HG02588 (cell line): ENCODE data around the gene OR51D1.
A peak's percentile ranks its signal among the peaks of the same experiment; 100 is the strongest.

Source experiments
- ATAC-seq: cut with Tn5 transposase; IDR thresholded peaks from one replicate; pipeline ENCODE4 v1.9.1; 2021; ENCODE audit warnings: mild to moderate bottlenecking, moderate library complexity; ENCODE audit not compliant: unreplicated experiment

The OR51D1 gene, protein sequence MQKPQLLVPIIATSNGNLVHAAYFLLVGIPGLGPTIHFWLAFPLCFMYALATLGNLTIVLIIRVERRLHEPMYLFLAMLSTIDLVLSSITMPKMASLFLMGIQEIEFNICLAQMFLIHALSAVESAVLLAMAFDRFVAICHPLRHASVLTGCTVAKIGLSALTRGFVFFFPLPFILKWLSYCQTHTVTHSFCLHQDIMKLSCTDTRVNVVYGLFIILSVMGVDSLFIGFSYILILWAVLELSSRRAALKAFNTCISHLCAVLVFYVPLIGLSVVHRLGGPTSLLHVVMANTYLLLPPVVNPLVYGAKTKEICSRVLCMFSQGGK

DNA sequence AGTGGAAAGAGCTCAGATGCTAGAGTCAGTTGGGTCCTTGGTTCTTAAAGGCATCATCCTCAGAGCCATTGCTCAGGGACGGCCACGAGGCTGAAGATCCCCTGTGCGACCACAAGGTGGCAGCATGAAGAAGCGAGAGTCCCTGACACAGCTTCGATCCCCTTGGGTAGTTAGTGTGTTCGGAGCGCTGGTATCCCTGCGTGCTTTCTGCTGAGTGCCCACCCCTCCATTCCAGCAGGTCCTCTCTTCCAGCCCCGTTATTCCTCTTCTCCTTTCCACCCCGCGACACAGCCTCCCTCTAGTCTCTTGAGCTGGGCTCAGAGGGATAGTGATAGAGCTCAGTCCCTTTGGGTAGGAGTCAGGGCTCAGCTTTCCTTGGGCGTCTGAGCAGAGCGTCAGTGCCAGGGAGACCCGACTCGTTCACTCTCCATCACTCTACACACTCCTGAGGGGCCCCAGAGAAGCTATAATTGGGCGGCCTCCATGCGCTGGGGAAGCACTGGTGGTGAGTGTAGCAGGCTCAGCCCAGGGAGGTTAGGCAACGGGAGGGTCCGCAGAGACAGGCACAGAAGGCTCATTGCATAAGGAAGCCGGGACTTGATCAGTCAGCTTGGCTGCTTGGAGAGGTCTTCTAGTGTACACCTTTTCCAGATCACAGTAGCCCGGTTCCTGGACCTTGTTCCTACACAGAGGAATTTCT lies at the start of gene OR51D1:
TSS of gene OR51D1 (plus strand) at position 516 of the 700 bp plus-strand sequence. CDS start 2,314 bp downstream, outside the sequence.
- ATAC-seq: peak; percentile 93

DNA sequence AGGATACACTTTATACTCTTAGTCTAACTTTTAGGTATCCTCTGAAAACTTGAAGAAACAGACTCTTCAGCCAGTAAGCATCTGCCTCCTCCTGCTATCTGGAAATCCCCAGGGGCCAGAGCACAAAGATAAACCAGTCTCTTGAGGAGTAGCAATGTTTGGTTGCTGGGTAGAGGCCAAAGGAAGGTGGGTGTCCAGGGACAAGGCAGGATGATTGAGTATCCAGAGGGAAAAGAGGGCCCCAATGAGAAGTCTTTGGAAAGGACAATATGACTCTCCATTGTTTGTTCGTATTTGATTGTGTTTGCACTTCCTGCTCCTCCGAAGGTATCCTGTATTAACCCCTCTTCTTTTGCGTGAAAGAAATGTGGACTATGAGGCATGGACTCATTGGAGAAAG lies 48.3 kb upstream of the OR51D1 start:
- ATAC-seq: no peak

DNA sequence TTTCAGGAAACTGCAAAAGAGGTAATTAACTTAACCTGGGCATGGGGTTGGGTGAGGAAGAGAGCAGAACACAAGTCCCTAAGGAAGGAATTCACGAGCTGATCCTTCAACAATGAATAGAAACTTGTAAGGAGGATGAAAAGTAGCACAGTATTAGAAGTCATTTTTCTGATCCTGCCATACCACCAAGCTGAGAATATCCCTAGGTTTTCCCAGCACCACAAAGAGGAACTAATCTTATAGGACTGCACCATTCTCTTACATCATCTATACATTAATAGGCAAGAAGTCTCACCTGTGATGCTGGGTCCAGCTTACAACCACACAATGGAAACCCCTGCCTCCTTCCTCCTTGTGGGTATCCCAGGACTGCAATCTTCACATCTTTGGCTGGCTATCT lies 43.5 kb upstream of the OR51D1 start, which contains the start of gene OR52I1:
TSS of gene OR52I1 (plus strand) at position 301 of the 400 bp plus-strand sequence. CDS start at position 301, 0 bp downstream.
- no peak for ATAC-seq

DNA sequence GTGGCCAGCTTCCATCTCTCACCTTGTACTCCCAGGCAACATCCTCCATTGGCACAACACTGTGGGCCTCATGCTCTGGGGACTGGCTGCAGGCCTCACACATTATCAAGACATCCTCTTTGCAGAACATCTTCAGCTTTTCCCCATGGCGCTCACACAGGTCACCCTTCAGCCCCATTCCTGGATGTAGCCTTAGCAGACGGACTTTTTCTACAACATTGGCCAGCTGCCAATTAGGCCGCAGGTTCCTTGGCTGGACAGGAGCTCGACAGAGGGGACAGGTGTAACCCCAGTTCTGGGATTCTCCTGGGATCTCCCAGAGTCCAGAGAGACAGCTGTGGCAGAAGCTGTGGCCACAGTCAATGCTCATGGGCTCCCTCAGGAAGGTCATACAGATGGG lies 32.2 kb upstream of the OR51D1 start:
- ATAC-seq: no peak

DNA sequence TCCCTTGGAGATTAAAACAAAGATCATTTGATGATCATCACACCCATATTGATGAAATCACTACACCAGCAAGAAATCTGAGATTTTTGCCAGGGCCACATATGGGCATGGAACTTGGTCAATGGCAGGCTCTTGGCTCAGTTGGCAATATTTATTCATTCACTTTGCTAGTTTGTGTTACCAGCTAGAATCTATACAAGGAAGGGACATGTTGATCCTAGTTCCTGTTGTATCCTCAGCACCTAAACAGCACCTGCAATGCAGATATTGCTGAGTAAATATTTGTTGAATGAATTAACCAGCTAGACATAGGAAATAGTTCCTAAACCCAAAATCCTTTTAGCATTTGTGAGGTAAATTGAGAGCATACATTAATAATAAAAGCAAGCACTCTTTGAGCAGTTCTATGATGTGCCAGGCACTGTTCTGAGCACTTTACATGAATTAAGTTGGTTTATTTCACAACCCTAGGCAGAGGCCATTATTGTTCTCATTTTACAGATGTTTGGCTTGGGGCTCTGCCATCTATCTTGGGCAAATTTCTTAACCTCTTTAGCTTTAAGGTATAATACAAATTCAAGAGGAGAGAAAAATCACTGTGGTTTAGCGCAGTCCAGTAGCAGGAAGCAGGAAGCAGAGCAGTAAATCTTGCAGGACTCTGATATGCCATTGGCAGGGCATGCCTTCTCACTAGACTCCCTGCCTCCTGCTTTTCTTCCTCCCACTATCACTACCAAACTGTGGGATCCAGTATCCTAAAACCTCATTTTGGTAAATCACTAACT lies 30.9 kb upstream of the OR51D1 start:
- no peak for ATAC-seq

DNA sequence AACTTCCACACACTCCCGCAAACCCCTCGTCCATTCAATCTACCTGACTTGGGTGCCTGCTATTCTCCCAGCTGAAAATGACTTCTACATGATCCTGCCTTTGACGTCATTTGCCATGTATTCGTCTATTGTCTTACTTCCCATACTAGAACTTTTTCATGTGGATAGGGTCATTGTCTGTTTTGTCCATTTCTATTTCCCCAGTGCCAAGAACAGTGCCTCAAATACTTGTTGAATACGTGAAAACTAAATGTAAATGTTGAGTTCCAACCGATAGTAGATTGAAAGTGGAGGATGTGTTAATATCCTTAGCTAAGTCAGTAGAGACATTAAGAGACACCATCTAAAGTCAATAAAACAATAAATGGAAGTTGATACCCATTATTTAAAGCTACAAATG lies 30.2 kb upstream of the OR51D1 start:
- ATAC-seq: no peak

DNA sequence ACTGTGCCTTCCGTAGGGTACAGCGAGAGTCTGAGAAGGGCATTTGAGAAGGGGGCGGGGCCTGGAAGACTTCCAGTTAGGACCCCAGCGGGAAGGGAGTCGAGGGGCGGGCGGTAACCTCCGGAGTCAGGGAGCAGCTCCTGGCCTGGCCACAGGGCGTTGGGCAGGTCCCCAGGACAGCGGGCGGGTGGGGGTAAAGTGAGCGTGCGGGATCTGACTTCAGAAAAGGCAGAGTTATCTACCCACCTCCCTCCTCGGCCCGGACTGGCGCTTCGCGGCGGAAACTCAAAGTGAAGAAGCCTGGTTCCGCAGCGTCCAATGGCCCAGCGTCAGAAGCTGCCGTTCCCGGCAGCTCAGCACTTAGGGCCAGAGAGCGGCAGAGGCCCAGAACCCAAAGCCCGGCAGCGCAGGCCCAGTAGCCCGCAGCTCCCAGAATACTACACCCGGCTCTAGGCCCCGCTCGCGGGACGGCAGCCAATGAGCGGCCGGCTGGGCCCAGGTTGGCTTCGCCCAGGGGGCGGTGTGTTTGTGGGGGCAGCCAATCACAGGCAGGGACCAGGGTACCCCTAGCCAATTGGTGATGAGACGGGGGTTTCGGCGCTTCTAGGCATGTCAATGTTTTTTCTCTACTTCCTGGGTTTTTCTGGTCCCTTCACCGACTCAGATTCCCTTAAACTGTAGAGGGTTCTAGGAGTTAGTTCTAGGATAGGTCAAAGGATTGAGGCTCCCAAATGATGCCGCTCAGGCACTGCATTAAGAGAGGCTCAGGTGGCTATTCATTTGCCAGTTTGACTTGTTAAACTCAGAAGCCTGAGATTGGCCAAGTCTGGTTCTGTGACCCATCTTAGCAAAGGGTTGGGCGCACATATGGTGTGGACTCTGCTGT lies 29.3 kb upstream of the OR51D1 start, which contains the start of gene TRIM68:
TSS of gene TRIM68 (minus strand) at position 451 of the 886 bp plus-strand sequence. CDS start 2,727 bp downstream, outside the sequence.
- peak; percentile 100 for ATAC-seq

DNA sequence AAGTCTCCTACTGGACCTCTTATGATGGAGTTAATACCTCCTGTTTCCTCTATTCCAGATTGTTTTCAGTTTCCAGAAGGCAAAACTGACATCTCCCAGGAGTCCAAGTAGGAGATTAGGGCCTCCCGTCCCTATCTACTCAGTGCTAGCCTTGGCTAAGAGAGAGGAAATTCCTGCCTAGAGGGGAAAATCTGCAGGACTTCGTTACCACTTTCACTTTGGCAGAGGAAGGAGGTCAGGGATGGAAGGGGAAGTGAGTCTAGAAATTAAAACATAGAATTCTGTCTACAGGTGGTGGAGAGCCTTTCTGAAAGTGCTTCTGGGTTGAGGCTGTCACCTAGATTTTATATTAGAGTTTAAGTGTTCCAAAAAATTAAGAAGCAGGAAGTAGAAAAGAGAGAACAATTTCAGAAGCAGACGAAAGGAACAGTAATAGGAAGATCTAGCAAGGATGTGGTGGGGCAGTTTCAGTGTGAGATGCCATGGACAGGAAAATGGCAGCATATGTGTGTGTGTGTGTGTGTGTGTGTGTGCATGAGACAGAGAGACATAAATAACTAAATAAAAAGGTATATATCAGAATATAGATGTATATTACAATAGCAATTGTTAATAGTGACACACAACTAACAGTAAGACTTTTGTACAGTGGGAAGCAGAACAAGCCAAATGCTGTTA lies 26.9 kb upstream of the OR51D1 start:
- no peak for ATAC-seq

DNA sequence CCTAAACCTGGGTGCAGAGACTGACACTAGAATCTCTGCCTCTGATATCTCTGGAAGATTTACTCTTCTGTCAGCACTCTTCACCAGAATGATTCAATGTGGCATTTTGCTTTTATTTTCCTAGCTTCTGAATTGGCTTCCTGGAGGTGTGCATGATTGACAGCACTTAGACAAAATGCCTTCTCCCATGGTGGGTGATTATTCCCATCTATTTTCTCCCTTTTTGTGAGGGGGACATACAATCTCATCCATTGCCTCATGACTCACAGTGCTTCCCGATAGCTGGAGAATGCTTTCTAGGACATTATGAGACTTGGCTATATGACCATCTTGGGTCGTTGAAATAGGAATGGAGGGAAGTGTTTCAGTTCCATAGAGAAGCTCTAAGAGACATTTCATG lies 25.3 kb upstream of the OR51D1 start:
- no peak for ATAC-seq

DNA sequence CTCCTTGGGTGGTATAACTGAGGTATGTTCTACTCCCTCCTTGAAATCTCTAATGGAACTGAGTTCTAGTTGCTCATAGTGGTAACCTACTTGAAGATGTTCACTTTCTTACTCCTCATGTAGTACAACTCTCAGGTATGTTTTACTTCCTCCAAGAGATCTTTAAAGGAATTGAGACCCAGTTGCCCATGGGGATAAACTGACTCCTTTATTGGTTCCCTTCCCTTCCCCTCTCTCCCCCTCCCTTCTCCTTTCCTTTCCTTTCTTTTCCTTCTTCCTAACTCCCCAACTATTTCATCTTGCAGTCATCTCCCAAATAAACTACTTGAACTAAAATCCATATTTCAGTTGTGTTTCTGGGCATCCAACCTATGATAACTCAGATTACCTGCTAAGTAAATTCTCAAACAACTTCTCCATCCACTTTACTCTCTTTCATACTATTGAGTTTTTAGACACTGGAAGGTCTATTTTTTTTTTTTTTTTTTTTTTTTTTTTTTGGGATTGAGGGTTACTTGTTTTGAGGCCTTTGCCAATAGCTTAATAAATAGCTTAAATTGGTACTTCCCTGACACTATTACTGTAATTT lies 21.3 kb upstream of the OR51D1 start:
- no peak for ATAC-seq

DNA sequence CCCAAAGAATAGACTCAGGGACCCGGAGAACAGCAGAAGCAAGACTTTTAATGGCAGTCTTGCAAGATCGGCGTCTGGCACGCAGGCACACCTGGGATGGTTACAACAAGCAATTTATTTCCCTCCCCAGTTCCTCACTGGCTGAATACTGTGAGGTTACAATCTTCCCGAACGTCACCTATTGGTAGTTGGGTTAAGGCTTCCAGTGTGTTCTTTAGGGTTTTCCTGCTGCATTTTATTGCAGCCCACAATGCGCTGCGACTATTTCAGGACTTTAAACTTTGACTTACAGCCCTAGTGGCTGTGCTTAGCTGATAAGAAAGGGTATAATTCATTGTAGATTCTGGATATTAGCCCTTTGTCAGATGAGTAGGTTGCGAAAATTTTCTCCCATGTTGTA lies 17.8 kb upstream of the OR51D1 start:
- ATAC-seq: no peak

DNA sequence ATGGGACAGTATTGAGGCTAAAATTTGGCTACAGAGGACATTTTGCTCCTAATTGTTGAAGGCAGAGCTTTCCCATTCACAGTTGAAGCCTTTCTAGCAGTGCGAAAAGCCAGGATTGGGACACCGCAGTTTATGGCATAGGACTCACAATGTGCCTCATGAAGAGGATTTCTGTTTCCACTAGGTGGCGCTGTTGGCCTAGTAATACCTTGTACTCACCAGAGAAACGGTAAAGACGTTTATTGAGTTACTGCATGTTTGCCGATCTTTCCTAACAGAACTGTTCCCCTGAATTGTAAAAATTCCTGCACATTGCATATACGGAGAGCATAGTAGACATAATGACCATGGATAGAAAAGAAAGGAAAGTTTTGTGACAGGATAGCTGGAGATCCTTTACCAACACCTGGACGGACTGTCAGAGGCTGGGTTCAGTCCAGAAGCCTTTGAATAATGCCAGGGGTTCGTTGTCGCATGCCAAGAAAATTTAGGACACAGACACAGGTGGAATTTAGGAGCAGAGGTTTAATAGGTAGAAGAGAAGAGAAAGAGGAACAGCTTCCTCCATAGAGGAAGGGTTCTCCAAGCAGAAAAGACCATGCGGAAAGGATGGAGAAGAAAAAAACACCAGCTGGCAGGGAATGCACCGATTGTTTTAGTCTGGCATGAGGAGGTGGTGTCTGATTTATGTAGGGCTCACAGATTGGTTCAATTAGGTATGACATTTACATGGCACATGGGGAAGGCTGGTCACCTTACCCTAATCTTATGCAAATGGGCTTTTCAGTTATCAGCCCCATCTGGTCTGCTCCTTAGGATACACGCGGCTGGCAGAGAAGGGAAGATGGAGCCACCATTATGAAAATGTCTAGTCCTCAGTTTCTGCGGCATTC lies 10.8 kb upstream of the OR51D1 start:
- no peak for ATAC-seq

DNA sequence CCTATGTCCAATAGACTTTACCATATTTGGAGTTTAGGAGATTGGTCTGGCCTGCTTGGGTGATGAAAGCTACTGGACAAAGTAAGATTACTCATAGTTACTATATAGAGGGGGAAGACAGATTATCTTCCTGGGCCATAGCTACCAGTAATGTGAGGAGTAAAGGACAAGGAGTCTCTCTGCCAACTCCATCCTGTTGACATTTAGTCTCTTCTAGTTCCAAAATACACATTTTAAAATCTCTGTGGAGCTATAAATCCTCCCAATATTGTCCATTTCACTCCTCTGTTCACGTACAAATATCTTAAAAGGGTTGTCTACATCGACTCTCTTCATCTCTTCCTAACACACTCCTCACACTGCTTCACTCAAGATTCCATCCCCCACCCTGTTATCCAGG lies 1.1 kb upstream of the OR51D1 start:
- ATAC-seq: no peak

DNA sequence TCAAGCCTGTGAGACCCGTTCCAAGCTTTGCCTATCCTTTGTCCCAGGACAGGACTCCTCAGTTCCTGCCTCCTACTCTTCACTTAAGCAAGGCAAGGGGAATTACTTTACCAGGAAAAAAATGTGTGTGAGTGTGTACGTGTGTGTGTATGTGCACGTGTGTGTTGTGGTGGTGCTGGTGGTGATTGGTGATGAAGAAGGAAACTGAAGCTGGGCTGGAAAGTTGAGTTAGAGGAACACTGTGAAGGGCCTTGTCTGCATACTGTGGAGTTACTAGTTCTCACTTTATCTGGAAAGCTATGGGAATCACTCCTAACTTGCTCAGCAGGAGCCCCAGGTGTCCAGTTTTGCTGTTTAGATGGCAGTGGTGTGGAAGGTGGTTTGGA lies 378 bp downstream of the OR51D1 start:
- ATAC-seq: no peak

DNA sequence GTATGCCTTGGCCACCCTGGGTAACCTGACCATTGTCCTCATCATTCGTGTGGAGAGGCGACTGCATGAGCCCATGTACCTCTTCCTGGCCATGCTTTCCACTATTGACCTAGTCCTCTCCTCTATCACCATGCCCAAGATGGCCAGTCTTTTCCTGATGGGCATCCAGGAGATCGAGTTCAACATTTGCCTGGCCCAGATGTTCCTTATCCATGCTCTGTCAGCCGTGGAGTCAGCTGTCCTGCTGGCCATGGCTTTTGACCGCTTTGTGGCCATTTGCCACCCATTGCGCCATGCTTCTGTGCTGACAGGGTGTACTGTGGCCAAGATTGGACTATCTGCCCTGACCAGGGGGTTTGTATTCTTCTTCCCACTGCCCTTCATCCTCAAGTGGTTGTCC lies 2.7 kb downstream of the OR51D1 start:
- ATAC-seq: no peak

DNA sequence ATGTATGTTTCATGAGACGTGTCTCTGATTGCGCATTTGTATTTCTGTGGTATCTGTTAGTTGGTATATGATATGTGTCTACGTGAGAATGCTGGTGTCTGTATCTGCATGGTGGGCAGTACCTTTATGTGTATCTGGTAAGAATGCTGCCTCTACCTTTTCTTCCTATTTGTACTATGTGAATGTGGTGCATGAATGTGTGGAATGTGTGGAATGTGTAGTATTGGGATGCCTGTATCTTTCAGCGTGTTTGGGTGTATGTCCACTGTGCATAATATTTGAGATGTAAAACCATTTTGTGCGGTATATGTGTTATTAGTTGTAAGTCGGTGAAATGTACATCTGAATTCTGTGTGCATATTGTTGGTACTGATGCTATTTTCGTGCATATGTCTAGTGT lies 4.2 kb downstream of the OR51D1 start:
- ATAC-seq: no peak

DNA sequence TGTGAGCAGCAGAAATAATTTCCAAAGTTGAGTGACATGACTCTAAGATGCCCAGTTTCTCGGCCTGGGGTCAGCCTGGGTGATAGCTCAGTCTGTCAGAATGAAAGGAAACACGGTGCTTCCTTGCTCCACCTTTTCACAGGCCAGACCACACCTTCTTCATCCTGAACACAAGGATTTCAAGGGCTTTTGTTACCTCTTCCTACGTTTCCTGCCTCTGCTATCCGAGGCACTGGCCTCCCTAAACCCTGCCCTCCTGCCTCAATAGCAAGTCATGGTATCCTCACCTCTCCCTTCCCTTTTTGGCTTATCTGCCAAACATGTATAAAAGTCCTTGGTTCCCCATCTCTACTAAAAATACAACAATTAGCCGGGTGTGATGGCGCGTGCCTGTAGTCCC lies 4.8 kb downstream of the OR51D1 start:
- no peak for ATAC-seq

DNA sequence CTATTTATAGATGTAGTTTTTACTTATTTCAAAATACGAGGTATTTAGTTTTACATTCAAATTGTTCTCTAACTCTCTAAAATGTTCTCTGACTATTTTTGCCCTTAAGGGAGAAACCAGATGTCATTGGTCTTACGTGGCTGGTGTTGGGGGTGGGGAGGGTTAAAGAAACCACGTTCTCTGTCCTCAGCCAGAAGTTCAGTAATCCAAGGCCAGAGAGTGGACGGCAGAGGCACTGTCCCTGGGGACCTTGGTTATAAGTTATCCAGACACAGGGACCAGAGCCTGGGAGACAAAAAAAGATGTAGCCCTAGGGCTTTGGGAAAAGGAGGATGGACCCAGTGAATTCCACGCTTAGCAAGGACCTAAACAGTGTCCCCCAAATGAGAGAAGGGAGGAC lies 5.8 kb downstream of the OR51D1 start:
- ATAC-seq: no peak

DNA sequence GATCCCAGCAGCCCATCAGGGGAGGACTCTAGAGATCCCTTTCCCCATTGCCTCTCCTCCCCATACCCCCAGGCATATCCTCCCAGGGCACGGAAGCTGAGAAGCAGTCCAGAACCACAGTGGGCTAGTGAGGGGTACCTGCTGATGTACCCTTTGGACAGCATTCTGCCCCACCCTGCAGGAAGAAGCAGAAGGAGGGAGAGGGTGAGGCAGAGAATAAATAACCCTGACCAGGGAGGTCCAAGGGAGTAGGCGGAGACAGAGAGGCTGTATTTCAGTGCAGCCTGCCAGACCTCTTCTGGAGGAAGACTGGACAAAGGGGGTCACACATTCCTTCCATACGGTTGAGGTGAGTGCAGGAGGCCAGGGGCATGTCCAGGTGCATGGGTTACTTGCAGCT lies 6.4 kb downstream of the OR51D1 start, which contains the start of gene OR51E1:
TSS of gene OR51E1 (plus strand) at position 301 of the 400 bp plus-strand sequence. CDS start 8,545 bp downstream, outside the sequence.
- ATAC-seq: no peak
